ENCODE results near the gene ARHGEF11.
A peak's percentile ranks its signal among the peaks of the same experiment; 100 is the strongest.

GRCh38 chr1:156893048-156893953 lies 152.2 kb downstream of the ARHGEF11 start, which contains the start of gene PEAR1:
- peak in 1 of 2 donors; percentile 65 for TF ChIP-seq POLR2AphosphoS5 (IDR thresholded peaks at IDR 0.05)
- TF ChIP-seq, protein P1, sequence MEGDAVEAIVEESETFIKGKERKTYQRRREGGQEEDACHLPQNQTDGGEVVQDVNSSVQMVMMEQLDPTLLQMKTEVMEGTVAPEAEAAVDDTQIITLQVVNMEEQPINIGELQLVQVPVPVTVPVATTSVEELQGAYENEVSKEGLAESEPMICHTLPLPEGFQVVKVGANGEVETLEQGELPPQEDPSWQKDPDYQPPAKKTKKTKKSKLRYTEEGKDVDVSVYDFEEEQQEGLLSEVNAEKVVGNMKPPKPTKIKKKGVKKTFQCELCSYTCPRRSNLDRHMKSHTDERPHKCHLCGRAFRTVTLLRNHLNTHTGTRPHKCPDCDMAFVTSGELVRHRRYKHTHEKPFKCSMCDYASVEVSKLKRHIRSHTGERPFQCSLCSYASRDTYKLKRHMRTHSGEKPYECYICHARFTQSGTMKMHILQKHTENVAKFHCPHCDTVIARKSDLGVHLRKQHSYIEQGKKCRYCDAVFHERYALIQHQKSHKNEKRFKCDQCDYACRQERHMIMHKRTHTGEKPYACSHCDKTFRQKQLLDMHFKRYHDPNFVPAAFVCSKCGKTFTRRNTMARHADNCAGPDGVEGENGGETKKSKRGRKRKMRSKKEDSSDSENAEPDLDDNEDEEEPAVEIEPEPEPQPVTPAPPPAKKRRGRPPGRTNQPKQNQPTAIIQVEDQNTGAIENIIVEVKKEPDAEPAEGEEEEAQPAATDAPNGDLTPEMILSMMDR (IDR thresholded peaks at IDR 0.05) = peak in 1 of 6 experiments; percentile 7

Data from upper lobe of left lung (tissue), 4 donors.